HCT116 (cell line): ENCODE results near the gene GRIK4. TPM values are rescaled to one million over a fixed set of nuclear protein-coding genes. Genes with fewer than 3 reads are reported as not detected.

Experiments used
- ATAC-seq: fragments of 200-7000 bp; cut with Tn5 transposase; 2 replicates; pipeline ENCODE4 v1.9.1; 2020; ENCODE audit warnings: mild to moderate bottlenecking, moderate library complexity
- BruUV-seq: library from RNA; stranded (reverse); fragments of 400-500 nt; replicated peaks from 2 replicates; lab custom pipeline; 2021; lab: Mats Ljungman, UMichigan
- CTCF ChIA-PET: fragments of 300-600 bp; sonication (Branson Sonifier 250); formaldehyde crosslinking; loops from one replicate; lab custom pipeline; 2021; ENCODE audit warnings: antibody characterized with exemption; lab: Charles Lee
- POLR2A ChIA-PET: fragments of 300-600, 350-600 bp; sonication (Branson Sonifier 250); formaldehyde crosslinking; loops from one replicate; lab custom pipeline; 2021; ENCODE audit warnings: antibody characterized with exemption; lab: Charles Lee
- RAD21 ChIA-PET, 2 experiments: fragments of 300-600 bp; sonication (Branson Sonifier 250); formaldehyde crosslinking; loops; one replicate each; lab custom pipeline; 2023; ENCODE audit warnings: low total read pairs in 2 of 2; ENCODE audit not compliant: uncharacterized antibody in 2 of 2, unreplicated experiment in 2 of 2, low non-redundant PET in 1 of 2; lab: Charles Lee
- DNase-seq: peaks from one replicate; pipeline ENCODE4 v3.0.0-alpha.2; 2010; ENCODE audit warnings: low read depth, low spot score
- H2AFZ ChIP-seq: fragments of 200-600 bp; shearing (Covaris generic), sonication (generic); 2 replicates; pipeline ENCODE4 v1.6.1; 2017; ENCODE audit warnings: low read depth, mixed run types, mixed read lengths, antibody characterized with exemption, low read length; ENCODE audit not compliant: poor library complexity, severe bottlenecking
- H3K27ac ChIP-seq: 2 replicates; pipeline ENCODE4 v1.5.1; 2012; ENCODE audit warnings: low read depth, low read length
- H3K27me3 ChIP-seq: fragments of 200-600 bp; sonication (generic); 2 replicates; pipeline ENCODE4 v1.6.1; 2016; ENCODE audit warnings: mixed run types, low read length, mixed read lengths; ENCODE audit not compliant: insufficient read depth
- H3K36me3 ChIP-seq, 2 experiments: fragments of 200-500 bp in 1 of 2; fragments of 200-600 bp in 1 of 2; sonication (Bioruptor generic) in 1 of 2; sonication (generic) in 1 of 2; 2 replicates each; pipeline versions ENCODE4 v1.5.1 to v1.6.1; 2014 to 2016; ENCODE audit warnings: low read length in 2 of 2, inconsistent platforms in 1 of 2, mixed read lengths in 1 of 2, mixed run types in 1 of 2; ENCODE audit not compliant: insufficient read depth in 2 of 2, control insufficient read depth in 1 of 2
- H3K4me1 ChIP-seq, 2 experiments: fragments of 200-600 bp in 1 of 2; sonication (generic) in 1 of 2; 2 replicates each; pipeline versions ENCODE4 v1.5.1 to v1.6.1; 2012 to 2017; ENCODE audit warnings: low read length in 2 of 2, inconsistent platforms in 1 of 2, mild to moderate bottlenecking in 1 of 2, mixed read lengths in 1 of 2, mixed run types in 1 of 2, moderate library complexity in 1 of 2; ENCODE audit not compliant: insufficient read depth in 2 of 2, control insufficient read depth in 1 of 2
- H3K4me2 ChIP-seq: fragments of 200-600 bp; sonication (generic); 2 replicates; pipeline ENCODE4 v1.6.1; 2017; ENCODE audit warnings: mixed run types, low read length, mixed read lengths
- H3K4me3 ChIP-seq, 2 experiments: fragments of 200-600 bp in 1 of 2; sonication (generic) in 1 of 2; replicated peaks in 1 of 2; 2 replicates each; pipeline ENCODE4 v1.5.1; 2011 to 2016; ENCODE audit warnings: low read length in 2 of 2, control low read depth in 1 of 2, low read depth in 1 of 2, mild to moderate bottlenecking in 1 of 2, mixed read lengths in 1 of 2, mixed run types in 1 of 2
- H3K79me2 ChIP-seq: fragments of 200-600 bp; sonication (generic); 2 replicates; pipeline ENCODE4 v1.6.1; 2017; ENCODE audit warnings: mild to moderate bottlenecking, mixed run types, low read length, moderate library complexity, mixed read lengths; ENCODE audit not compliant: insufficient read depth
- H3K9ac ChIP-seq: fragments of 200-600 bp; sonication (generic); 2 replicates; pipeline ENCODE4 v1.6.1; 2016; ENCODE audit warnings: low read length, mixed read lengths
- H3K9me2 ChIP-seq: fragments of 200-600 bp; sonication (generic), shearing (Covaris generic); 2 replicates; pipeline ENCODE4 v1.6.1; 2017; ENCODE audit warnings: mixed run types, mild to moderate bottlenecking, moderate library complexity; ENCODE audit not compliant: insufficient read depth
- H3K9me3 ChIP-seq, 2 experiments: fragments of 200-500 bp in 1 of 2; fragments of 200-600 bp in 1 of 2; sonication (Bioruptor generic) in 1 of 2; sonication (generic) in 1 of 2; 2 replicates each; pipeline ENCODE4 v1.6.1; 2014 to 2017; ENCODE audit warnings: low read length in 2 of 2, mixed read lengths in 2 of 2, inconsistent platforms in 1 of 2, low read depth in 1 of 2, mild to moderate bottlenecking in 1 of 2, mixed run types in 1 of 2, moderate library complexity in 1 of 2; ENCODE audit not compliant: control insufficient read depth in 1 of 2, insufficient read depth in 1 of 2
- H4K20me1 ChIP-seq: fragments of 200-600 bp; sonication (generic), shearing (Covaris generic); 2 replicates; pipeline ENCODE4 v1.6.1; 2017; ENCODE audit warnings: mixed run types, mild to moderate bottlenecking, moderate library complexity; ENCODE audit not compliant: insufficient read depth
- CBX3 ChIP-seq: IDR thresholded peaks from 2 replicates; pipeline ENCODE4 v1.6.1; 2012; ENCODE audit warnings: low read depth
- ELF1 ChIP-seq: IDR thresholded peaks from 2 replicates; pipeline ENCODE4 v1.6.1; 2012; ENCODE audit warnings: low read depth, borderline replicate concordance
- EZH2 ChIP-seq: fragments of 200-600 bp; sonication (generic); IDR thresholded peaks from 2 replicates; pipeline ENCODE4 v1.6.1; 2017; ENCODE audit warnings: antibody characterized with exemption, mixed run types
- EZH2phosphoT487 ChIP-seq: fragments of 200-600 bp; IDR thresholded peaks from 2 replicates; pipeline ENCODE4 v1.6.1; 2018; ENCODE audit warnings: antibody characterized with exemption, borderline replicate concordance
- FOSL1 ChIP-seq: IDR thresholded peaks from 2 replicates; pipeline ENCODE4 v1.6.1; 2012; ENCODE audit warnings: low read depth
- POLR2A ChIP-seq: IDR thresholded peaks from 2 replicates; pipeline ENCODE4 v1.7.0; 2011; ENCODE audit warnings: borderline replicate concordance; ENCODE audit not compliant: insufficient read depth, insufficient read length; ENCODE audit errors: extremely low read depth
- SIN3A ChIP-seq: IDR thresholded peaks from 2 replicates; pipeline ENCODE4 v1.6.1; 2012; ENCODE audit warnings: low read depth
- SRF ChIP-seq: IDR thresholded peaks from 2 replicates; pipeline ENCODE4 v1.6.1; 2012; ENCODE audit warnings: low read depth
- ZNF274 ChIP-seq: fragments of 200-500 bp; sonication (Bioruptor generic); IDR thresholded peaks from 2 replicates; pipeline ENCODE4 v1.6.1; 2014; ENCODE audit warnings: mild to moderate bottlenecking, low read depth, low read length, inconsistent platforms
- intact Hi-C: fragments of 100-400 bp; cut with micrococcal nuclease; formaldehyde crosslinking; loops from 2 replicates; pipeline ENCODE4 v1.10.0; 2022
- total RNA-seq: library from RNA; stranded (reverse); gene quantifications from one replicate; pipeline ENCODE4 v1.2.1, GENCODE V29; 2021; ENCODE audit not compliant: unreplicated experiment
- TF ChIP-seq, protein P1 (sequence below), 3 experiments: fragments of 200-600 bp in 1 of 3; sonication (generic) in 1 of 3; IDR thresholded peaks in 2 of 3; conservative IDR thresholded peaks in 1 of 3; 2 replicates each; pipeline ENCODE4 v1.5.1; 2012 to 2017; ENCODE audit warnings: low read depth in 2 of 3, low read length in 2 of 3, antibody characterized with exemption in 1 of 3, borderline replicate concordance in 1 of 3, control low read depth in 1 of 3, mild to moderate bottlenecking in 1 of 3, mixed read lengths in 1 of 3, mixed run types in 1 of 3, moderate library complexity in 1 of 3; ENCODE audit not compliant: insufficient read depth in 1 of 3
- TF ChIP-seq, protein P2 (sequence below): IDR thresholded peaks from 2 replicates; pipeline ENCODE4 v1.6.1; 2012; ENCODE audit warnings: low read depth
- TF ChIP-seq, protein P3 (sequence below): IDR thresholded peaks from 2 replicates; pipeline ENCODE4 v1.6.1; 2012

The GRIK4 gene
- total RNA-seq, 1 experiment from 2014 or later, result 0.52 TPM

DNA sequence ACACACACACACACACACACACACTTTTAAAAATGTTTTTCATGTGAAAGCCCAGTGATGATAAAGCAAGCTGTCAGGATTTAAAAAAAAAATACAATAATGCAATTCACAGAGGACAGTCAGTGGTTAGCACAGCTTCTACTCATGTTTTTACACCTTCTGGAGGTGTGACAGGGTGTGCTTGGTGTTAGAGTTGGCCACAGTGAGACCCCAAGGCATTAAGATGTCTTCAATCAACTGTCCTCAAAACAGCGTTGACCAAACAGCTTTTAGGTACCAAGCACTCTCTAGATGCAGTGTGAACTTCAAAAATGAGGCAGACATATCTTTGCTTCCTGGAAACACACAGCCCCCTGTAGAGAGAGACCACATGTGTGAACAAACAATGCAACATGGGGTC is 346.0 kb downstream of the GRIK4 start:
- no peak overlapping the region for H2AFZ ChIP-seq
- intact Hi-C loops, result no loop called here
- H3K9me2 ChIP-seq, result no peaks in the 10 kb centered on the region
- H3K4me2 ChIP-seq, result no peak overlapping the region
- CTCF ChIA-PET, result no interaction called here
- no peaks in the 10 kb centered on the region for H3K36me3 ChIP-seq
- POLR2A ChIA-PET, result no interaction called here
- TF ChIP-seq, protein P1, sequence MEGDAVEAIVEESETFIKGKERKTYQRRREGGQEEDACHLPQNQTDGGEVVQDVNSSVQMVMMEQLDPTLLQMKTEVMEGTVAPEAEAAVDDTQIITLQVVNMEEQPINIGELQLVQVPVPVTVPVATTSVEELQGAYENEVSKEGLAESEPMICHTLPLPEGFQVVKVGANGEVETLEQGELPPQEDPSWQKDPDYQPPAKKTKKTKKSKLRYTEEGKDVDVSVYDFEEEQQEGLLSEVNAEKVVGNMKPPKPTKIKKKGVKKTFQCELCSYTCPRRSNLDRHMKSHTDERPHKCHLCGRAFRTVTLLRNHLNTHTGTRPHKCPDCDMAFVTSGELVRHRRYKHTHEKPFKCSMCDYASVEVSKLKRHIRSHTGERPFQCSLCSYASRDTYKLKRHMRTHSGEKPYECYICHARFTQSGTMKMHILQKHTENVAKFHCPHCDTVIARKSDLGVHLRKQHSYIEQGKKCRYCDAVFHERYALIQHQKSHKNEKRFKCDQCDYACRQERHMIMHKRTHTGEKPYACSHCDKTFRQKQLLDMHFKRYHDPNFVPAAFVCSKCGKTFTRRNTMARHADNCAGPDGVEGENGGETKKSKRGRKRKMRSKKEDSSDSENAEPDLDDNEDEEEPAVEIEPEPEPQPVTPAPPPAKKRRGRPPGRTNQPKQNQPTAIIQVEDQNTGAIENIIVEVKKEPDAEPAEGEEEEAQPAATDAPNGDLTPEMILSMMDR (IDR thresholded peaks at IDR 0.05 in 2 of 3, conservative IDR thresholded peaks at IDR 0.05 in 1 of 3; ENCODE audit: borderline replicate concordance in 1 of 3, insufficient read depth in 1 of 3, low read depth in 2 of 3, low read length in 2 of 3), result no peak
- peaks cover 0 to 7% of the 10 kb centered on the region in 2 experiments; a peak in 1 of 4 replicates for H3K4me1 ChIP-seq
- no TSS peak for BruUV-seq
- no peaks in the 10 kb centered on the region for H3K79me2 ChIP-seq
- no peak overlapping the region for H3K27ac ChIP-seq
- no peak overlapping the region for H3K9ac ChIP-seq
- RAD21 ChIA-PET, result no interaction called here
- H3K9me3 ChIP-seq, result no peaks in the 10 kb centered on the region
- ATAC-seq, result no peak
- H4K20me1 ChIP-seq, result no peaks in the 10 kb centered on the region
- no peak for DNase-seq
- no peak overlapping the region for H3K4me3 ChIP-seq
- H3K27me3 ChIP-seq, result peaks cover 23% of the 10 kb centered on the region; the same call in 1 of the 2 replicates

DNA sequence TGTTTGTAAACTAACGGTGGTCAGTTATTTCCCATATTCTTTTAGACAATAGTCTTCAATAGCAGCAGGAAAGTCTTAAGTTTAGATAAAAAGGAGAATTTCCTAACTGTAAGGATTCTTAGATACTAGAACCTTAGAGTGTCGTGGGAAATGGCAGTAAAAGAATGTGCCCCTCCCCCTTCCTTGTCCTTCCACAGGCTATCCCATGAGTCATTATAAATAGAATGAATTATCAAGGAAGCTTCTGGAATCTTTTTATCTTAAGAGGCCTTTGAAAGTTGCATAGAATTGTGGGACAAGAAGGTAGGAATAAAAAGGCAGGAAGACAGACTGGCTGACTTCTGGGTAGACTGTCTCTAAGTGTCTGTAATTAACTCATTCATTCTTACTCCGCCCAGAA is 347.2 kb downstream of the GRIK4 start:
- no peak overlapping the region for H3K27ac ChIP-seq
- H3K36me3 ChIP-seq, result no peaks in the 10 kb centered on the region
- RAD21 ChIA-PET, result no interaction called here
- no peak for ATAC-seq
- no peak overlapping the region for H3K4me3 ChIP-seq
- BruUV-seq, result no TSS peak
- no peaks in the 10 kb centered on the region for H4K20me1 ChIP-seq
- CTCF ChIA-PET, result no interaction called here
- peaks cover 0 to 7% of the 10 kb centered on the region in 2 experiments; a peak in 1 of 4 replicates for H3K4me1 ChIP-seq
- H3K9me3 ChIP-seq, result no peaks in the 10 kb centered on the region
- no peak overlapping the region for H3K9ac ChIP-seq
- no peaks in the 10 kb centered on the region for H3K9me2 ChIP-seq
- H3K4me2 ChIP-seq, result no peak overlapping the region
- no peaks in the 10 kb centered on the region for H3K79me2 ChIP-seq
- DNase-seq, result no peak
- POLR2A ChIA-PET, result no interaction called here
- no peak overlapping the region for H2AFZ ChIP-seq
- peaks cover 15% of the 10 kb centered on the region; the same call in 1 of the 2 replicates for H3K27me3 ChIP-seq
- intact Hi-C loops, result no loop called here
- TF ChIP-seq, protein P2, sequence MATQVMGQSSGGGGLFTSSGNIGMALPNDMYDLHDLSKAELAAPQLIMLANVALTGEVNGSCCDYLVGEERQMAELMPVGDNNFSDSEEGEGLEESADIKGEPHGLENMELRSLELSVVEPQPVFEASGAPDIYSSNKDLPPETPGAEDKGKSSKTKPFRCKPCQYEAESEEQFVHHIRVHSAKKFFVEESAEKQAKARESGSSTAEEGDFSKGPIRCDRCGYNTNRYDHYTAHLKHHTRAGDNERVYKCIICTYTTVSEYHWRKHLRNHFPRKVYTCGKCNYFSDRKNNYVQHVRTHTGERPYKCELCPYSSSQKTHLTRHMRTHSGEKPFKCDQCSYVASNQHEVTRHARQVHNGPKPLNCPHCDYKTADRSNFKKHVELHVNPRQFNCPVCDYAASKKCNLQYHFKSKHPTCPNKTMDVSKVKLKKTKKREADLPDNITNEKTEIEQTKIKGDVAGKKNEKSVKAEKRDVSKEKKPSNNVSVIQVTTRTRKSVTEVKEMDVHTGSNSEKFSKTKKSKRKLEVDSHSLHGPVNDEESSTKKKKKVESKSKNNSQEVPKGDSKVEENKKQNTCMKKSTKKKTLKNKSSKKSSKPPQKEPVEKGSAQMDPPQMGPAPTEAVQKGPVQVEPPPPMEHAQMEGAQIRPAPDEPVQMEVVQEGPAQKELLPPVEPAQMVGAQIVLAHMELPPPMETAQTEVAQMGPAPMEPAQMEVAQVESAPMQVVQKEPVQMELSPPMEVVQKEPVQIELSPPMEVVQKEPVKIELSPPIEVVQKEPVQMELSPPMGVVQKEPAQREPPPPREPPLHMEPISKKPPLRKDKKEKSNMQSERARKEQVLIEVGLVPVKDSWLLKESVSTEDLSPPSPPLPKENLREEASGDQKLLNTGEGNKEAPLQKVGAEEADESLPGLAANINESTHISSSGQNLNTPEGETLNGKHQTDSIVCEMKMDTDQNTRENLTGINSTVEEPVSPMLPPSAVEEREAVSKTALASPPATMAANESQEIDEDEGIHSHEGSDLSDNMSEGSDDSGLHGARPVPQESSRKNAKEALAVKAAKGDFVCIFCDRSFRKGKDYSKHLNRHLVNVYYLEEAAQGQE, result no peak
- no peak for TF ChIP-seq EZH2
- TF ChIP-seq FOSL1, result no peak
- TF ChIP-seq SRF, result no peak
- TF ChIP-seq ZNF274, result no peak
- TF ChIP-seq SIN3A, result no peak
- no peak for TF ChIP-seq POLR2A
- TF ChIP-seq CBX3, result no peak
- TF ChIP-seq, protein P3, sequence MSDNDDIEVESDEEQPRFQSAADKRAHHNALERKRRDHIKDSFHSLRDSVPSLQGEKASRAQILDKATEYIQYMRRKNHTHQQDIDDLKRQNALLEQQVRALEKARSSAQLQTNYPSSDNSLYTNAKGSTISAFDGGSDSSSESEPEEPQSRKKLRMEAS, result no peak
- no peak for TF ChIP-seq ELF1
- TF ChIP-seq, protein P1 (IDR thresholded peaks at IDR 0.05 in 2 of 3, conservative IDR thresholded peaks at IDR 0.05 in 1 of 3; ENCODE audit: borderline replicate concordance in 1 of 3, insufficient read depth in 1 of 3, low read depth in 2 of 3, low read length in 2 of 3), result no peak
- no peak for TF ChIP-seq EZH2phosphoT487
